HEK293 (cell line): ENCODE measurements around the gene PEAR1.

Experiments
- CTCF ChIA-PET: fragments of 350-600 bp; formaldehyde crosslinking; extraction: SDS; loops from one replicate; lab custom pipeline; 2021; ENCODE audit warnings: antibody characterized with exemption; lab: Yijun Ruan, JAX
- POLR2A ChIA-PET: fragments of 300-600 bp; formaldehyde crosslinking; extraction: SDS; loops from one replicate; lab custom pipeline; 2020; ENCODE audit warnings: antibody characterized with exemption, inconsistent platforms; lab: Yijun Ruan, JAX
- H3K27ac ChIP-seq: fragments of 200-500 bp; sonication (Bioruptor generic); 2 replicates; pipeline ENCODE4 v1.5.1; 2014; ENCODE audit warnings: low read depth, low read length, control low read depth, inconsistent platforms; ENCODE audit errors: extremely low read depth
- H3K36me3 ChIP-seq, 2 experiments: fragments of 200-500 bp in 1 of 2; sonication (Bioruptor generic) in 1 of 2; 1 replicate in 1 of 2; 2 replicates in 1 of 2; pipeline ENCODE4 v1.5.1; 2014 to 2017; ENCODE audit warnings: inconsistent platforms in 2 of 2, low read length in 2 of 2; ENCODE audit not compliant: control insufficient read depth in 2 of 2, insufficient read depth in 1 of 2
- H3K4me1 ChIP-seq: fragments of 200-500 bp; sonication (Bioruptor generic); 2 replicates; pipeline ENCODE4 v1.5.1; 2014; ENCODE audit warnings: mild to moderate bottlenecking, low read length, inconsistent platforms; ENCODE audit not compliant: control insufficient read depth, insufficient read depth
- H3K4me3 ChIP-seq: 2 replicates; pipeline ENCODE4 v1.5.1; 2011; ENCODE audit warnings: low read depth, mild to moderate bottlenecking, control low read depth, low read length, moderate library complexity
- H3K9me3 ChIP-seq: fragments of 200-500 bp; sonication (Bioruptor generic); 2 replicates; pipeline ENCODE4 v1.5.1; 2014; ENCODE audit warnings: low read depth, low read length, inconsistent platforms; ENCODE audit not compliant: control insufficient read depth, insufficient read depth
- CTCF ChIP-seq: fragments of 450-650 bp; formaldehyde crosslinking; IDR thresholded peaks from 2 replicates; pipeline ENCODE4 v1.5.1; 2016; ENCODE audit warnings: missing biosample characterization, missing genetic modification characterization
- HOXA7 ChIP-seq: sonication (generic); formaldehyde crosslinking; IDR thresholded peaks from 2 replicates; pipeline ENCODE4 v1.8.1; 2022; ENCODE audit warnings: missing genetic modification reagents, borderline replicate concordance
- KLF16 ChIP-seq: fragments of 450-650 bp; formaldehyde crosslinking; IDR thresholded peaks from 2 replicates; pipeline ENCODE4 v1.5.1; 2017; ENCODE audit warnings: missing biosample characterization, missing genetic modification characterization
- MEIS1 ChIP-seq: sonication (generic); formaldehyde crosslinking; IDR thresholded peaks from 2 replicates; pipeline ENCODE4 v1.8.1; 2022; ENCODE audit warnings: missing genetic modification reagents, mild to moderate bottlenecking, borderline replicate concordance
- REPIN1 ChIP-seq: fragments of 450-650 bp; formaldehyde crosslinking; IDR thresholded peaks from 2 replicates; pipeline ENCODE4 v1.5.1; 2017; ENCODE audit warnings: missing biosample characterization, missing genetic modification characterization, low read depth
- REST ChIP-seq: fragments of 450-650 bp; formaldehyde crosslinking; IDR thresholded peaks from 2 replicates; pipeline ENCODE4 v1.5.1; 2016; ENCODE audit warnings: missing biosample characterization, missing genetic modification characterization
- SETDB1 ChIP-seq: IDR thresholded peaks from one replicate; pipeline ENCODE4 v1.6.1; 2017; ENCODE audit warnings: mild to moderate bottlenecking, low read length, moderate library complexity, mixed read lengths; ENCODE audit not compliant: insufficient read length
- ZBTB1 ChIP-seq: fragments of 450-650 bp; formaldehyde crosslinking; IDR thresholded peaks from 2 replicates; pipeline ENCODE4 v1.5.1; 2016; ENCODE audit warnings: missing biosample characterization, missing genetic modification characterization
- ZBTB48 ChIP-seq: fragments of 450-650 bp; formaldehyde crosslinking; IDR thresholded peaks from 2 replicates; pipeline ENCODE4 v1.5.1; 2016; ENCODE audit warnings: missing biosample characterization, missing genetic modification characterization
- ZFP37 ChIP-seq: fragments of 450-650 bp; formaldehyde crosslinking; IDR thresholded peaks from 2 replicates; pipeline ENCODE4 v1.5.1; 2016; ENCODE audit warnings: missing biosample characterization, missing genetic modification characterization
- ZFP69B ChIP-seq: fragments of 450-650 bp; formaldehyde crosslinking; IDR thresholded peaks from 2 replicates; pipeline ENCODE4 v1.5.1; 2016; ENCODE audit warnings: missing biosample characterization, missing genetic modification characterization
- ZNF184 ChIP-seq: fragments of 450-650 bp; IDR thresholded peaks from 2 replicates; pipeline ENCODE4 v1.5.1; 2018; ENCODE audit warnings: missing biosample characterization, mild to moderate bottlenecking, missing genetic modification characterization
- ZNF211 ChIP-seq: fragments of 450-650 bp; formaldehyde crosslinking; IDR thresholded peaks from 2 replicates; pipeline ENCODE4 v1.5.1; 2016; ENCODE audit warnings: low read depth, missing biosample characterization, missing genetic modification characterization
- ZNF280C ChIP-seq: fragments of 450-650 bp; formaldehyde crosslinking; IDR thresholded peaks from 2 replicates; pipeline ENCODE4 v1.5.1; 2016; ENCODE audit warnings: missing biosample characterization, missing genetic modification characterization
- ZNF311 ChIP-seq: fragments of 450-650 bp; formaldehyde crosslinking; IDR thresholded peaks from 2 replicates; pipeline ENCODE4 v1.5.1; 2017; ENCODE audit warnings: missing biosample characterization, missing genetic modification characterization, borderline replicate concordance
- ZNF324 ChIP-seq: fragments of 450-650 bp; formaldehyde crosslinking; IDR thresholded peaks from 2 replicates; pipeline ENCODE4 v1.5.1; 2016; ENCODE audit warnings: missing biosample characterization, missing genetic modification characterization
- ZNF341 ChIP-seq: fragments of 450-650 bp; formaldehyde crosslinking; IDR thresholded peaks from 2 replicates; pipeline ENCODE4; 2016; ENCODE audit warnings: low read depth, missing biosample characterization, missing genetic modification characterization
- ZNF354C ChIP-seq: fragments of 450-650 bp; formaldehyde crosslinking; IDR thresholded peaks from 2 replicates; pipeline ENCODE4 v1.5.1; 2016; ENCODE audit warnings: missing biosample characterization, missing genetic modification characterization, low read depth, borderline replicate concordance
- ZNF362 ChIP-seq: fragments of 450-650 bp; formaldehyde crosslinking; IDR thresholded peaks from 2 replicates; pipeline ENCODE4 v1.5.1; 2016; ENCODE audit warnings: missing biosample characterization, missing genetic modification characterization
- ZNF423 ChIP-seq: fragments of 450-650 bp; formaldehyde crosslinking; IDR thresholded peaks from 2 replicates; pipeline ENCODE4 v1.5.1; 2016; ENCODE audit warnings: missing biosample characterization, missing genetic modification characterization
- ZNF561 ChIP-seq: fragments of 450-650 bp; IDR thresholded peaks from 2 replicates; pipeline ENCODE4 v1.5.1; 2018; ENCODE audit warnings: missing biosample characterization, missing genetic modification characterization, borderline replicate concordance
- ZNF580 ChIP-seq: fragments of 450-650 bp; formaldehyde crosslinking; IDR thresholded peaks from 2 replicates; pipeline ENCODE4 v1.5.1; 2016; ENCODE audit warnings: missing biosample characterization, missing genetic modification characterization
- ZNF596 ChIP-seq: fragments of 450-650 bp; IDR thresholded peaks from 2 replicates; pipeline ENCODE4 v1.5.0; 2018; ENCODE audit warnings: missing biosample characterization, mild to moderate bottlenecking, missing genetic modification characterization, moderate library complexity
- ZNF664 ChIP-seq: fragments of 450-650 bp; formaldehyde crosslinking; IDR thresholded peaks from 2 replicates; pipeline ENCODE4 v1.5.1; 2016; ENCODE audit warnings: missing biosample characterization, missing genetic modification characterization
- ZNF791 ChIP-seq: fragments of 450-650 bp; formaldehyde crosslinking; IDR thresholded peaks from 2 replicates; pipeline ENCODE4 v1.5.1; 2016; ENCODE audit warnings: missing biosample characterization, missing genetic modification characterization

PEAR1 gene

GRCh38 chr1:156889802-156890580, 3.5 kb upstream of the PEAR1 start (continued):
- TF ChIP-seq ZNF580 (no peak), ZBTB48 (tag by site-specific recombination) (no peak), ZFP37 (tag by site-specific recombination) (0 out of 2 replicates have a peak, but pooled peaks have one; percentile 49), ZNF362 (tag by site-specific recombination) (no peak), CTCF (tag by site-specific recombination) (peak; percentile 68), ZNF341 (tag by site-specific recombination) (no peak), ZNF211 (tag by site-specific recombination) (no peak), ZNF561 (tag by site-specific recombination) (no peak), ZNF791 (tag by site-specific recombination) (no peak), KLF16 (tag by site-specific recombination) (no peak), ZNF664 (tag by site-specific recombination) (peak; percentile 97), ZNF280C (no peak), REST (no peak)
- TF ChIP-seq, all 188 proteins: peak for 18

GRCh38 chr1:156892190-156893047, 1.1 kb upstream of the PEAR1 start:
- Histone ChIP-seq H3K36me3 (no peaks in the 10 kb centered on the region), H3K4me1 (no peaks in the 10 kb centered on the region), H3K27ac (no peak overlapping the region), H3K4me3 (no peak overlapping the region), H3K9me3 (no peaks in the 10 kb centered on the region)
- CTCF ChIA-PET = interaction anchor here (0.6 to 10.2 kb wide), 37 partner anchors 9 to 658 kb away, joined by 3 to 199 read pairs (median 4); partner anchors contain the start of genes CRABP2, INSRR, ISG20L2 and LRRC71
- POLR2A ChIA-PET = interaction anchor here (1.0 kb wide), 1 partner anchor 35 kb away, joined by 3 read pairs; no protein-coding TSS in a partner anchor
- TF ChIP-seq HOXA7 (CRISPR knock-in tag) = no peak
- no peak for TF ChIP-seq ZNF184 (tag by site-specific recombination)
- no peak for TF ChIP-seq ZBTB1 (tag by site-specific recombination)
- no peak for TF ChIP-seq SETDB1
- no peak for TF ChIP-seq ZNF423
- no peak; the same call in 1 of the 2 replicates for TF ChIP-seq REPIN1 (tag by site-specific recombination)
- TF ChIP-seq ZNF596 (tag by site-specific recombination) = no peak
- TF ChIP-seq ZNF324 (tag by site-specific recombination) = no peak
- TF ChIP-seq ZFP69B (tag by site-specific recombination) = no peak
- TF ChIP-seq ZNF311 = no peak
- TF ChIP-seq MEIS1 (CRISPR knock-in tag) = no peak
- TF ChIP-seq ZNF354C = no peak
